Keratinocyte (primary cell): Measurements from ENCODE around the gene BCL2L11. TPM values are rescaled to one million over a fixed set of nuclear protein-coding genes. Genes with fewer than 3 reads are reported as not detected.

Experiments used
- DNase-seq: peaks from one replicate; pipeline ENCODE4 v3.0.0-alpha.2; 2011; ENCODE audit warnings: low read depth, missing footprints, low spot score
- FAIRE-seq: peaks from 2 replicates; lab custom pipeline; 2011; peaks lifted over from hg19 to GRCh38; lab: Jason Lieb, UNC
- H2AFZ ChIP-seq: 2 replicates; pipeline ENCODE4 v1.6.0; 2012; ENCODE audit warnings: low read length, control low read depth, inconsistent platforms; ENCODE audit not compliant: control insufficient read depth
- H3K27ac ChIP-seq: 2 replicates; pipeline ENCODE4 v1.5.1; 2011; ENCODE audit warnings: low read length; ENCODE audit not compliant: control insufficient read depth, insufficient read depth
- H3K27me3 ChIP-seq: 3 replicates; pipeline ENCODE4 v1.6.0; 2011; ENCODE audit warnings: low read length; ENCODE audit not compliant: control insufficient read depth, insufficient read depth; ENCODE audit errors: extremely low read depth
- H3K36me3 ChIP-seq, 2 experiments: 2 replicates in 1 of 2; 3 replicates in 1 of 2; pipeline ENCODE4 v1.5.1; 2011; ENCODE audit warnings: low read length in 2 of 2, mild to moderate bottlenecking in 1 of 2; ENCODE audit not compliant: control insufficient read depth in 2 of 2, insufficient read depth in 2 of 2; ENCODE audit errors: extremely low read depth in 1 of 2
- H3K4me1 ChIP-seq: 3 replicates; pipeline ENCODE4 v1.5.1; 2011; ENCODE audit warnings: low read length; ENCODE audit not compliant: control insufficient read depth, insufficient read depth; ENCODE audit errors: extremely low read depth
- H3K4me2 ChIP-seq: 3 replicates; pipeline ENCODE4 v1.6.0; 2011; ENCODE audit warnings: low read depth, low read length; ENCODE audit not compliant: control insufficient read depth, insufficient read depth; ENCODE audit errors: extremely low read depth
- H3K4me3 ChIP-seq, 3 experiments: fragments of 200-600 bp in 1 of 3; sonication (generic) in 1 of 3; 2 replicates in 2 of 3; 3 replicates in 1 of 3; pipeline ENCODE4 v1.5.1; 2011 to 2016; ENCODE audit warnings: low read length in 3 of 3, mild to moderate bottlenecking in 3 of 3, control low read depth in 2 of 3, inconsistent platforms in 1 of 3, low read depth in 1 of 3, mixed read lengths in 1 of 3, mixed run types in 1 of 3, moderate library complexity in 1 of 3; ENCODE audit not compliant: control insufficient read depth in 2 of 3, insufficient read depth in 2 of 3; ENCODE audit errors: extremely low read depth in 1 of 3
- H3K79me2 ChIP-seq: 2 replicates; pipeline ENCODE4 v1.6.0; 2012; ENCODE audit warnings: low read length; ENCODE audit not compliant: control insufficient read depth, insufficient read depth
- H3K9ac ChIP-seq: 3 replicates; pipeline ENCODE4 v1.6.0; 2011; ENCODE audit warnings: low read length; ENCODE audit not compliant: control insufficient read depth, insufficient read depth; ENCODE audit errors: extremely low read depth
- H3K9me1 ChIP-seq: 3 replicates; pipeline ENCODE4 v1.6.0; 2011; ENCODE audit warnings: low read length; ENCODE audit not compliant: control insufficient read depth, insufficient read depth; ENCODE audit errors: extremely low read depth
- H3K9me3 ChIP-seq: 2 replicates; pipeline ENCODE4 v1.5.1; 2012; ENCODE audit warnings: low read depth, low read length; ENCODE audit not compliant: control insufficient read depth
- H4K20me1 ChIP-seq: 3 replicates; pipeline ENCODE4 v1.6.0; 2011; ENCODE audit warnings: low read length; ENCODE audit not compliant: control insufficient read depth, insufficient read depth; ENCODE audit errors: extremely low read depth
- CTCF ChIP-seq, 3 experiments: IDR thresholded peaks in 1 of 3; conservative IDR thresholded peaks in 1 of 3; optimal IDR thresholded peaks in 1 of 3; 2 replicates in 2 of 3; 3 replicates in 1 of 3; pipeline versions ENCODE3 to v1.5.1; 2011; ENCODE audit warnings: low read length in 3 of 3, mild to moderate bottlenecking in 3 of 3, moderate library complexity in 2 of 3, control low read depth in 1 of 3, inconsistent platforms in 1 of 3; ENCODE audit not compliant: insufficient read depth in 2 of 3; ENCODE audit errors: extremely low read depth in 1 of 3
- EZH2 ChIP-seq: IDR thresholded peaks from one replicate; pipeline ENCODE4 v1.6.1; 2012; ENCODE audit warnings: inconsistent platforms, mild to moderate bottlenecking, low read length, moderate library complexity
- dilution Hi-C: fragments of 300-500 bp; cut with MboI; formaldehyde crosslinking; loops from one replicate; pipeline ENCODE4 v1.7.0; 2020; ENCODE audit warnings: low sequenced_read_pairs; ENCODE audit not compliant: extremely low pct_ligation_motif_present
- polyA plus RNA-seq, 5 experiments: library from polyadenylated mRNA; depleted of rRNA in 3 of 5; stranded (reverse) in 3 of 5; stranded (forward) in 1 of 5; unstranded in 1 of 5; fragments of >200 nt; gene quantifications; 1 replicate in 1 of 5; 2 replicates in 3 of 5; 3 replicates in 1 of 5; pipeline versions ENCODE4 v1.2.1 to v1.2.3, GENCODE V29; 2011 to 2012; ENCODE audit warnings: missing spikeins in 2 of 5, low read depth in 1 of 5, low replicate concordance in 1 of 5

Gene BCL2L11
- polyA plus RNA-seq, 1 donor (not counting 4 experiments of a cell fraction or from before 2014, with no cell fraction given) = 1.9 TPM

GRCh38 chr2:111182121-111182520 lies 61.4 kb downstream of the BCL2L11 start:
- TF ChIP-seq CTCF (optimal IDR thresholded peaks at IDR 0.05 in 1 of 3, IDR thresholded peaks at IDR 0.05 in 1 of 3, conservative IDR thresholded peaks at IDR 0.05 in 1 of 3; ENCODE audit: extremely low read depth in 1 of 3, insufficient read depth in 2 of 3, low read length in 3 of 3) (no peak), EZH2 (no peak)
- no peak for DNase-seq
- no peak overlapping the region for H3K9ac ChIP-seq
- dilution Hi-C loops = no loop called here
- H3K79me2 ChIP-seq = no peaks in the 10 kb centered on the region
- H3K4me1 ChIP-seq = no peaks in the 10 kb centered on the region
- H3K27ac ChIP-seq = no peak overlapping the region
- no peak overlapping the region for H2AFZ ChIP-seq
- no peak for FAIRE-seq
- H3K27me3 ChIP-seq = peaks cover 45% of the 10 kb centered on the region
- no peak overlapping the region for H3K4me2 ChIP-seq
- H3K9me3 ChIP-seq = no peaks in the 10 kb centered on the region
- H3K36me3 ChIP-seq = no peaks in the 10 kb centered on the region
- H3K9me1 ChIP-seq = no peaks in the 10 kb centered on the region
- H4K20me1 ChIP-seq = no peaks in the 10 kb centered on the region
- no peak overlapping the region for H3K4me3 ChIP-seq

DNA sequence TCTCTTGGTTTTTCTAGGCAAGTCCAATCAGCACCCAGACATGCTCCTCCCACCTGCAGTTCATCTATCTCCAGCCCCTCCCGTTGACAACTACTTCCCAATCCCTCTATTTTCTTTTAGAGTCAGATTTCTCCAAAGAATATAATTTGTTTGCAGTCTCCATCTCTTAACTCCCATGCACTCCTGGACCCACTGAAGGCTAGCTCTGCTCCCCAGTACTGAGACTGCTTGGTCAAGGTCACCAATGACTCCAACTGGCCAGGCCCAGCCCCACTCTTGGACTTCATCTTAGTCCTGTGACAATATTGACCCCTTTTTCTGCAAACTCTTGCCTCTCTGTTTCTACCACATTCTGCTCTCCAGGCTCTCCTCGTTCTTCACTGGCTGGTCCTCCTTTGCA lies 62.0 kb downstream of the BCL2L11 start:
- no peak for TF ChIP-seq EZH2
- TF ChIP-seq CTCF (optimal IDR thresholded peaks at IDR 0.05 in 1 of 3, IDR thresholded peaks at IDR 0.05 in 1 of 3, conservative IDR thresholded peaks at IDR 0.05 in 1 of 3; ENCODE audit: extremely low read depth in 1 of 3, insufficient read depth in 2 of 3, low read length in 3 of 3) = no peak
- Histone ChIP-seq H3K27me3 (peaks cover 45% of the 10 kb centered on the region), H3K9ac (no peak overlapping the region), H3K9me1 (no peaks in the 10 kb centered on the region), H3K79me2 (no peaks in the 10 kb centered on the region), H3K4me2 (no peak overlapping the region), H3K36me3 (no peaks in the 10 kb centered on the region), H3K9me3 (no peaks in the 10 kb centered on the region), H3K4me1 (no peaks in the 10 kb centered on the region), H3K4me3 (no peak overlapping the region), H4K20me1 (no peaks in the 10 kb centered on the region), H3K27ac (no peak overlapping the region), H2AFZ (no peak overlapping the region)
- no peak for DNase-seq
- FAIRE-seq = no peak
- dilution Hi-C loops = no loop called here
